ENCODE measurements around the gene MBD5. TPM values are rescaled to one million over a fixed set of nuclear protein-coding genes. Genes with fewer than 3 reads are reported as not detected.

The MBD5 gene
- total RNA-seq, 6 experiments from 2014 or later: 7.9 to 15.6 (median 11.9) TPM

DNA sequence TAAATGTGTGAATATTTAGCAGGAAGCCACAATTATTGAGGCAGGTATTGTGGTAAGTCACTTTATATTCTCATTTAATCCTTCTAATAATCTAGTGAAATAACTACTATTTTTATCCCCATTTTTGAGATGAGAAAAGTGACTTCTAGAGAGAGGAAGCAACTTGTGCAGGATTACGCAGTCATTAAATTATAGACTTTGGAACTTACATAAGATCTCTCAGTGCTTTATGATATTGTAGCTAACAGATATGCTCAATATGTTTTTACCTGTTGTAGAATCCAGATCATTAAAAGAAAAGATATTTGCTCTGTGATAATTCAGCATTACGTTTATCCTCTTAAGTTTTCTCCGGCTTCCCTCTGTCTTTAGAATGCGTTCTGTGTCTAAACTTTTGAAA is 50.5 kb downstream of the MBD5 start:
- no peaks in the 10 kb centered on the region for H3K9me3 ChIP-seq
- no peaks in the 10 kb centered on the region for H3K4me1 ChIP-seq
- no peak overlapping the region for H3K4me3 ChIP-seq
- H3K36me3 ChIP-seq: no peaks in the 10 kb centered on the region
- ATAC-seq: no peak
- intact Hi-C loops (cut with DNase I): no loop called here
- no peak for DNase-seq
- no peaks in the 10 kb centered on the region for H3K27me3 ChIP-seq
- TF ChIP-seq POLR2A (IDR thresholded peaks at IDR 0.05) (no peak), CTCF (IDR thresholded peaks at IDR 0.05) (no peak)
- H3K27ac ChIP-seq: no peak overlapping the region
- 85% methylated on average over 4 of the region's 4 CpGs for WGBS (ENCODE audit: insufficient coverage, low coverage, low lambda C conversion rate, missing lambda C conversion rate)

GRCh38 chr2:148096012-148096411 is 75.1 kb downstream of the MBD5 start:
- intact Hi-C loops (cut with DNase I): no loop called here
- Histone ChIP-seq H3K36me3 (no peaks in the 10 kb centered on the region), H3K9me3 (no peaks in the 10 kb centered on the region), H3K27ac (no peak overlapping the region), H3K4me3 (no peak overlapping the region), H3K27me3 (no peaks in the 10 kb centered on the region), H3K4me1 (no peaks in the 10 kb centered on the region)
- no peak for TF ChIP-seq CTCF (IDR thresholded peaks at IDR 0.05)
- no peak for TF ChIP-seq POLR2A (IDR thresholded peaks at IDR 0.05)
- no peak for DNase-seq
- ATAC-seq: no peak

GRCh38 chr2:148102641-148103040 is 81.8 kb downstream of the MBD5 start:
- no peaks in the 10 kb centered on the region for H3K9me3 ChIP-seq
- no peaks in the 10 kb centered on the region for H3K4me1 ChIP-seq
- ATAC-seq (no peak), DNase-seq (no peak)
- no peak for TF ChIP-seq CTCF (IDR thresholded peaks at IDR 0.05)
- TF ChIP-seq POLR2A (IDR thresholded peaks at IDR 0.05): no peak
- intact Hi-C loops (cut with DNase I): no loop called here
- H3K27ac ChIP-seq: no peak overlapping the region
- H3K27me3 ChIP-seq: no peaks in the 10 kb centered on the region
- WGBS (ENCODE audit: insufficient coverage, low coverage, low lambda C conversion rate, missing lambda C conversion rate): 27% methylated on average over 1 of the region's 1 CpG
- no peak overlapping the region for H3K4me3 ChIP-seq
- no peaks in the 10 kb centered on the region for H3K36me3 ChIP-seq

DNA sequence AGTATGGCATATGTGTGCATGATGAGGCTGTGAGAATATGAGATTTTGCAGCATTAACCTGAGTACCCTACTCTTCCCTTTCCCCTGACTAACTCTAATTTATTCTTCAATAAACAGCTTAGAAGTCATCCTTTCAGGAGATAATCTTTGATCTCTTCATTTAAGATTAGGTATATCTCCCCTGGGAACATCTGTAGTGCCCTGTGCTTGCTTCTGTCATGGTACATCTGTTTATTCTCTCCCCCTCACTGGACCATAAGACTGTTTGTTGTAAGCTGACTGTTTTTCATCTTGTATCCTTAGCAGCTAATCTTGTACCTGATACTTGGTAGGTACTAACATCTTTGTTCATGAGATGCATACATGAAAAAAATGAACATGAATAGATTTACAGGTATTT is 83.1 kb downstream of the MBD5 start:
- Histone ChIP-seq H3K4me1 (no peaks in the 10 kb centered on the region), H3K27ac (no peak overlapping the region), H3K9me3 (no peaks in the 10 kb centered on the region), H3K36me3 (peaks cover 0 to 3% (median 0%) of the 10 kb centered on the region in 4 donors), H3K27me3 (no peaks in the 10 kb centered on the region), H3K4me3 (no peak overlapping the region)
- DNase-seq (no peak), ATAC-seq (no peak)
- TF ChIP-seq POLR2A (IDR thresholded peaks at IDR 0.05): no peak
- TF ChIP-seq CTCF (IDR thresholded peaks at IDR 0.05): no peak
- intact Hi-C loops (cut with DNase I): no loop called here

DNA sequence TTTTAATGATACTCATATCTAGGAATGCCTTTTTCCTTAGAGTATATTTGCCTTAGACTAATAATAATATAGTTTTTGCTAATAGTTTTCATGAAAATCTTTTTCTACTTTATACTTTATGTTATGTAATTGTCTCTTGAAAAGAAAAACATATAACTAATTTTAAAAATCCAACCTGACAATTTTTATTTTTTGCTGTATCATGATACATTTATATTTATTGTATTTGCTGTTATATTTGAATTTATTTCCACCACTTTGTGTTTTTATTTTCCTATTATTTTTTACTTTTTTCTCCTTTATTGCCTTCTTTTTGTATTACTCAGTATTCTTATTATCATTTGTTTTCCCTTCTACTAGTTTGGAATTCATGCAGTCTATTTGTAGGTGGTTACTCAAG is 85.4 kb downstream of the MBD5 start:
- no peak overlapping the region for H3K4me3 ChIP-seq
- H3K4me1 ChIP-seq: no peaks in the 10 kb centered on the region
- H3K36me3 ChIP-seq: peaks cover 0 to 3% (median 0%) of the 10 kb centered on the region in 4 donors
- no peak for ATAC-seq
- H3K27ac ChIP-seq: no peak overlapping the region
- H3K9me3 ChIP-seq: no peaks in the 10 kb centered on the region
- intact Hi-C loops (cut with DNase I): no loop called here
- TF ChIP-seq POLR2A (IDR thresholded peaks at IDR 0.05): no peak
- no peak for TF ChIP-seq CTCF (IDR thresholded peaks at IDR 0.05)
- no peaks in the 10 kb centered on the region for H3K27me3 ChIP-seq
- DNase-seq: no peak
